Fibroblast of lung (primary cell): ENCODE measurements around the gene CAMK1G. TPM values are rescaled to one million over a fixed set of nuclear protein-coding genes. Genes with fewer than 3 reads are reported as not detected.

ENCODE experiments used
- DNase-seq, 2 donors: peaks; one replicate each; pipeline versions ENCODE4 v3.0.0 to v3.0.0-alpha.2; 2010; ENCODE audit warnings: low read depth in 2 of 2
- H2AFZ ChIP-seq: 2 replicates; pipeline ENCODE4 v1.5.1; 2012; ENCODE audit warnings: low read length, control low read depth, inconsistent platforms
- H3K27ac ChIP-seq: 2 replicates; pipeline ENCODE4 v1.5.1; 2011; ENCODE audit warnings: low read length, control low read depth; ENCODE audit not compliant: insufficient read depth
- H3K27me3 ChIP-seq: 2 replicates; pipeline ENCODE4 v1.5.1; 2011; ENCODE audit warnings: mild to moderate bottlenecking, low read length; ENCODE audit not compliant: control insufficient read depth, insufficient read depth
- H3K36me3 ChIP-seq: 2 replicates; pipeline ENCODE4 v1.5.1; 2011; ENCODE audit warnings: low read length; ENCODE audit not compliant: control insufficient read depth, insufficient read depth
- H3K4me1 ChIP-seq: 2 replicates; pipeline ENCODE4 v1.5.1; 2011; ENCODE audit warnings: low read length; ENCODE audit not compliant: control insufficient read depth, insufficient read depth; ENCODE audit errors: extremely low read depth
- H3K4me2 ChIP-seq: 2 replicates; pipeline ENCODE4 v1.5.1; 2011; ENCODE audit warnings: low read length, control low read depth; ENCODE audit not compliant: insufficient read depth; ENCODE audit errors: extremely low read depth
- H3K4me3 ChIP-seq, 4 experiments: fragments of 200-600 bp in 1 of 4; sonication (generic) in 1 of 4; replicated peaks in 1 of 4; 2 replicates each; pipeline ENCODE4 v1.5.1; 2011 to 2016; ENCODE audit warnings: low read length in 4 of 4, low read depth in 3 of 4, mild to moderate bottlenecking in 3 of 4, control low read depth in 2 of 4, inconsistent platforms in 1 of 4, mixed read lengths in 1 of 4; ENCODE audit not compliant: insufficient read depth in 1 of 4; ENCODE audit errors: control extremely low read depth in 1 of 4
- H3K79me2 ChIP-seq: 2 replicates; pipeline ENCODE4 v1.5.1; 2012; ENCODE audit warnings: mild to moderate bottlenecking, low read length, inconsistent platforms; ENCODE audit not compliant: control insufficient read depth, insufficient read depth
- H3K9ac ChIP-seq: 2 replicates; pipeline ENCODE4 v1.5.1; 2011; ENCODE audit warnings: mild to moderate bottlenecking, low read length, control low read depth; ENCODE audit not compliant: insufficient read depth
- H3K9me3 ChIP-seq: 2 replicates; pipeline ENCODE4 v1.5.1; 2012; ENCODE audit warnings: low read depth, low read length; ENCODE audit not compliant: control insufficient read depth, insufficient read depth
- H4K20me1 ChIP-seq: 2 replicates; pipeline ENCODE4 v1.5.1; 2011; ENCODE audit warnings: low read length; ENCODE audit not compliant: control insufficient read depth, insufficient read depth; ENCODE audit errors: extremely low read depth
- EZH2 ChIP-seq: IDR thresholded peaks from 2 replicates; pipeline ENCODE4 v1.5.1; 2012; ENCODE audit warnings: low read length, control low read depth, mild to moderate bottlenecking; ENCODE audit errors: missing control alignments
- polyA plus RNA-seq, 2 donors: library from polyadenylated mRNA; depleted of rRNA in 1 of 2; stranded (reverse) in 1 of 2; unstranded in 1 of 2; fragments of >200 nt; gene quantifications; 2 replicates each; pipeline ENCODE4 v1.2.1, GENCODE V29; 2011 to 2012; ENCODE audit warnings: missing spikeins in 1 of 2
- total RNA-seq: library from RNA; depleted of rRNA; stranded (reverse); fragments of >200 nt; gene quantifications from 2 replicates; pipeline ENCODE4 v1.2.1, GENCODE V29; 2014
- TF ChIP-seq, protein P1 (sequence below), 2 donors: IDR thresholded peaks in 1 of 2; conservative IDR thresholded peaks in 1 of 2; 1 replicate in 1 of 2; 2 replicates in 1 of 2; pipeline ENCODE4 v1.5.1; 2011 to 2012; ENCODE audit warnings: low read length in 2 of 2, control low read depth in 1 of 2, inconsistent platforms in 1 of 2, low read depth in 1 of 2, mild to moderate bottlenecking in 1 of 2

Gene CAMK1G
- total and polyA plus RNA-seq, 2 donors (not counting 1 experiment from before 2014, with no cell fraction given): 0.96 to 1.7 TPM

- no peak for DNase-seq
- Histone ChIP-seq H3K9ac (no peak overlapping the region), H4K20me1 (no peaks in the 10 kb centered on the region), H3K79me2 (no peaks in the 10 kb centered on the region), H2AFZ (no peak overlapping the region), H3K27ac (no peak overlapping the region), H3K4me1 (no peaks in the 10 kb centered on the region), H3K4me2 (no peak overlapping the region), H3K27me3 (no peaks in the 10 kb centered on the region), H3K36me3 (no peaks in the 10 kb centered on the region), H3K4me3 (no peak overlapping the region), H3K9me3 (no peaks in the 10 kb centered on the region)
- no peak for TF ChIP-seq EZH2
- TF ChIP-seq, protein P1, sequence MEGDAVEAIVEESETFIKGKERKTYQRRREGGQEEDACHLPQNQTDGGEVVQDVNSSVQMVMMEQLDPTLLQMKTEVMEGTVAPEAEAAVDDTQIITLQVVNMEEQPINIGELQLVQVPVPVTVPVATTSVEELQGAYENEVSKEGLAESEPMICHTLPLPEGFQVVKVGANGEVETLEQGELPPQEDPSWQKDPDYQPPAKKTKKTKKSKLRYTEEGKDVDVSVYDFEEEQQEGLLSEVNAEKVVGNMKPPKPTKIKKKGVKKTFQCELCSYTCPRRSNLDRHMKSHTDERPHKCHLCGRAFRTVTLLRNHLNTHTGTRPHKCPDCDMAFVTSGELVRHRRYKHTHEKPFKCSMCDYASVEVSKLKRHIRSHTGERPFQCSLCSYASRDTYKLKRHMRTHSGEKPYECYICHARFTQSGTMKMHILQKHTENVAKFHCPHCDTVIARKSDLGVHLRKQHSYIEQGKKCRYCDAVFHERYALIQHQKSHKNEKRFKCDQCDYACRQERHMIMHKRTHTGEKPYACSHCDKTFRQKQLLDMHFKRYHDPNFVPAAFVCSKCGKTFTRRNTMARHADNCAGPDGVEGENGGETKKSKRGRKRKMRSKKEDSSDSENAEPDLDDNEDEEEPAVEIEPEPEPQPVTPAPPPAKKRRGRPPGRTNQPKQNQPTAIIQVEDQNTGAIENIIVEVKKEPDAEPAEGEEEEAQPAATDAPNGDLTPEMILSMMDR (conservative IDR thresholded peaks at IDR 0.05 in 1 of 2, IDR thresholded peaks at IDR 0.05 in 1 of 2; ENCODE audit: low read depth in 1 of 2, low read length in 2 of 2): no peak
Observed at GRCh38 chr1:209613400-209614150, 30.1 kb downstream of the CAMK1G start.

DNA sequence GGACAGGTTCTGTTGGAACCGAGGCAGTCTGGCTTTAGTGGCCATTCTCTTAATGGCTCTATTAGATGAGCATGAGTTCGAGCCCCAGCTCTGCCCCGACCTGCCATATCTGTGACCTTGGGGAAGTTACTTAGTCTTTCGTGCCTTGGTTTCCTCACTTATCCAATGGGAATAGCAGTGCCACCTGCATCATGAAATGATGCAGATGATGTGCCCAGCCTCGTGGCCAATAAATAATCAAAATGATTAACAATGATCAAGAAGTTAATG is 30.6 kb downstream of the CAMK1G start:
- Histone ChIP-seq H3K36me3 (no peaks in the 10 kb centered on the region), H3K4me3 (no peak overlapping the region), H2AFZ (no peak overlapping the region), H3K27ac (no peak overlapping the region), H3K9ac (no peak overlapping the region), H3K4me1 (no peaks in the 10 kb centered on the region), H3K79me2 (no peaks in the 10 kb centered on the region), H3K4me2 (no peak overlapping the region), H3K9me3 (no peaks in the 10 kb centered on the region), H4K20me1 (no peaks in the 10 kb centered on the region), H3K27me3 (no peaks in the 10 kb centered on the region)
- TF ChIP-seq, protein P1 (conservative IDR thresholded peaks at IDR 0.05 in 1 of 2, IDR thresholded peaks at IDR 0.05 in 1 of 2; ENCODE audit: low read depth in 1 of 2, low read length in 2 of 2): no peak
- TF ChIP-seq EZH2: no peak
- DNase-seq: no peak

DNA sequence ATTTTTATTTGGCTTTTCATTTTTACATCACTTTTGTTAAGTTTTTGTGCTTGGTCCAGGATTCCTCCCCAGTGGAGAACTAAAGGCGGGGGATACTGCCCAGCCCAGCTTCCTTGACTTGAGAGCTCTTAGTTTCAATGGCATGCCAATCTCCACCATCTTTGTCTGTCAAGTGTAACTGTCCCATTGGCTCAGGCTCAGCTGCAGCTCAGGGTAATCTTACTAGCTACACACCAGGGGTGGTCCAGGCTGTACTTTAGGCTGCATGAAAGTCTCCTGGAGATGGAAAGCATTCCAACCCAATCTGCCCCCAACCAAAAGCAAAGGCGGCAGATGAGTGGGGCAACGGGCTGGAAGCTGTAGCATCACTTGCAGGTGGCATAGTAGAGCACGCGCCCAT is 31.4 kb downstream of the CAMK1G start:
- Histone ChIP-seq H3K79me2 (no peaks in the 10 kb centered on the region), H3K36me3 (no peaks in the 10 kb centered on the region)
- TF ChIP-seq EZH2: no peak
- TF ChIP-seq, protein P1 (conservative IDR thresholded peaks at IDR 0.05 in 1 of 2, IDR thresholded peaks at IDR 0.05 in 1 of 2; ENCODE audit: low read depth in 1 of 2, low read length in 2 of 2): no peak

More for the DNA sequence above, 31.4 kb downstream of the CAMK1G start:
- H2AFZ ChIP-seq: no peak overlapping the region
- H3K4me3 ChIP-seq: no peak overlapping the region
- DNase-seq: no peak
- H4K20me1 ChIP-seq: no peaks in the 10 kb centered on the region
- no peaks in the 10 kb centered on the region for H3K4me1 ChIP-seq
- no peak overlapping the region for H3K27ac ChIP-seq
- H3K27me3 ChIP-seq: no peaks in the 10 kb centered on the region
- no peaks in the 10 kb centered on the region for H3K9me3 ChIP-seq
- no peak overlapping the region for H3K4me2 ChIP-seq
- no peak overlapping the region for H3K9ac ChIP-seq
